WTC11 (cell line): ENCODE measurements around the gene SULT1C2. TPM values are rescaled to one million over a fixed set of nuclear protein-coding genes. Genes with fewer than 3 reads are reported as not detected.

Experiments used
- ATAC-seq: fragments of 200-7000 bp; cut with Tn5 transposase; 2 replicates; pipeline ENCODE4 v1.10.0; 2021; ENCODE audit warnings: mild to moderate bottlenecking, moderate library complexity
- CTCF ChIA-PET: fragments of 300-600 bp; sonication (Branson Sonifier 250); formaldehyde crosslinking; loops from one replicate; lab custom pipeline; 2021; ENCODE audit warnings: antibody characterized with exemption; lab: Charles Lee
- POLR2A ChIA-PET: fragments of 350-600 bp; sonication (Branson Sonifier 250); formaldehyde crosslinking; loops from one replicate; lab custom pipeline; 2021; ENCODE audit warnings: antibody characterized with exemption; lab: Charles Lee
- DNase-seq: peaks from one replicate; pipeline ENCODE4 v3.0.0; 2021; ENCODE audit warnings: low spot score
- H3K27ac Mint-ChIP-seq: 2 replicates; pipeline ENCODE4 v1.8.0; 2021; ENCODE audit warnings: mixed read lengths
- H3K27me3 Mint-ChIP-seq: 2 replicates; pipeline ENCODE4 v1.8.0; 2021; ENCODE audit warnings: low read depth, mild to moderate bottlenecking, moderate library complexity, mixed read lengths
- H3K36me3 Mint-ChIP-seq: 2 replicates; pipeline ENCODE4 v1.8.0; 2021; ENCODE audit warnings: mixed read lengths
- H3K4me1 Mint-ChIP-seq: 2 replicates; pipeline ENCODE4 v1.8.0; 2022; ENCODE audit warnings: mixed read lengths
- H3K4me3 Mint-ChIP-seq: 2 replicates; pipeline ENCODE4 v1.8.0; 2021; ENCODE audit warnings: mild to moderate bottlenecking, moderate library complexity, mixed read lengths
- H3K9me3 Mint-ChIP-seq: 2 replicates; pipeline ENCODE4 v1.8.0; 2021; ENCODE audit warnings: mixed read lengths
- AFF4 ChIP-seq: sonication (generic); formaldehyde crosslinking; IDR thresholded peaks from 2 replicates; pipeline ENCODE4 v1.8.1; 2023; ENCODE audit warnings: mild to moderate bottlenecking, missing genetic modification reagents, borderline replicate concordance
- ATF1 ChIP-seq: sonication (generic); formaldehyde crosslinking; IDR thresholded peaks from 2 replicates; pipeline ENCODE4 v1.8.1; 2023; ENCODE audit warnings: mild to moderate bottlenecking, moderate library complexity, missing genetic modification reagents
- CREM ChIP-seq: sonication (generic); formaldehyde crosslinking; IDR thresholded peaks from 2 replicates; pipeline ENCODE4 v1.8.1; 2022; ENCODE audit warnings: mild to moderate bottlenecking, missing genetic modification reagents, moderate library complexity
- ERG ChIP-seq: fragments of 250-450 bp; sonication (Bioruptor Pico); IDR thresholded peaks from 2 replicates; pipeline ENCODE4 v1.8.0; 2021; ENCODE audit warnings: mild to moderate bottlenecking
- ESRRA ChIP-seq: sonication (generic); formaldehyde crosslinking; IDR thresholded peaks from 2 replicates; pipeline ENCODE4 v1.8.1; 2022; ENCODE audit warnings: mild to moderate bottlenecking, missing genetic modification reagents, borderline replicate concordance
- FOXK1 ChIP-seq: sonication (generic); formaldehyde crosslinking; IDR thresholded peaks from 2 replicates; pipeline ENCODE4 v1.8.0; 2022; ENCODE audit warnings: mild to moderate bottlenecking, moderate library complexity, missing genetic modification reagents
- FOXP1 ChIP-seq: sonication (generic); formaldehyde crosslinking; IDR thresholded peaks from 2 replicates; pipeline ENCODE4 v1.8.0; 2022; ENCODE audit warnings: missing genetic modification reagents, mild to moderate bottlenecking, moderate library complexity, borderline replicate concordance
- JAZF1 ChIP-seq: fragments of 250-450 bp; sonication (Bioruptor Pico); IDR thresholded peaks from 2 replicates; pipeline ENCODE4 v1.9.0; 2021; ENCODE audit warnings: moderate library complexity, mild to moderate bottlenecking, inconsistent platforms
- KAT7 ChIP-seq: sonication (generic); formaldehyde crosslinking; IDR thresholded peaks from 2 replicates; pipeline ENCODE4 v1.8.1; 2023; ENCODE audit warnings: missing genetic modification reagents, mild to moderate bottlenecking, borderline replicate concordance
- MYBL2 ChIP-seq: sonication (generic); formaldehyde crosslinking; IDR thresholded peaks from 2 replicates; pipeline ENCODE4 v1.8.1; 2023; ENCODE audit warnings: mild to moderate bottlenecking, moderate library complexity, missing genetic modification reagents
- NFATC4 ChIP-seq: fragments of 250-450 bp; sonication (Bioruptor Pico); IDR thresholded peaks from 2 replicates; pipeline ENCODE4 v1.9.0; 2021; ENCODE audit warnings: mild to moderate bottlenecking
- NR2C2 ChIP-seq: sonication (generic); formaldehyde crosslinking; IDR thresholded peaks from 2 replicates; pipeline ENCODE4 v1.8.0; 2022; ENCODE audit warnings: mild to moderate bottlenecking, missing genetic modification reagents
- PREB ChIP-seq: sonication (generic); formaldehyde crosslinking; IDR thresholded peaks from 2 replicates; pipeline ENCODE4 v1.8.1; 2022; ENCODE audit warnings: mild to moderate bottlenecking, missing genetic modification reagents, moderate library complexity, borderline replicate concordance
- SMAD3 ChIP-seq: sonication (generic); formaldehyde crosslinking; IDR thresholded peaks from 2 replicates; pipeline ENCODE4 v1.8.0; 2022; ENCODE audit warnings: missing genetic modification reagents, mild to moderate bottlenecking, borderline replicate concordance
- STAT6 ChIP-seq: sonication (generic); formaldehyde crosslinking; conservative IDR thresholded peaks from 2 replicates; pipeline ENCODE4 v1.8.1; 2023; ENCODE audit warnings: mild to moderate bottlenecking, low read depth, missing genetic modification reagents, moderate library complexity
- TCF7 ChIP-seq: sonication (generic); formaldehyde crosslinking; IDR thresholded peaks from 2 replicates; pipeline ENCODE4 v1.8.0; 2022; ENCODE audit warnings: mild to moderate bottlenecking, low read depth, missing genetic modification reagents, moderate library complexity
- USF1 ChIP-seq: sonication (generic); formaldehyde crosslinking; IDR thresholded peaks from 2 replicates; pipeline ENCODE4 v1.8.0; 2022; ENCODE audit warnings: mild to moderate bottlenecking, missing genetic modification reagents
- ZNF121 ChIP-seq: sonication (generic); formaldehyde crosslinking; IDR thresholded peaks from 2 replicates; pipeline ENCODE4 v1.8.0; 2023; ENCODE audit warnings: missing genetic modification reagents
- ZNF232 ChIP-seq: sonication (generic); formaldehyde crosslinking; IDR thresholded peaks from 2 replicates; pipeline ENCODE4 v1.8.0; 2022; ENCODE audit warnings: mild to moderate bottlenecking, missing genetic modification reagents
- ZSCAN18 ChIP-seq: fragments of 250-450 bp; sonication (Bioruptor Pico); IDR thresholded peaks from 2 replicates; pipeline ENCODE4 v2.1.2; 2022; ENCODE audit warnings: mild to moderate bottlenecking, moderate library complexity
- total RNA-seq: library from RNA; stranded (reverse); gene quantifications from 3 replicates; pipeline ENCODE4 v1.2.3, GENCODE V29; 2021

SULT1C2 gene
- total RNA-seq, 1 experiment from 2014 or later: 2.2 TPM

GRCh38 chr2:108297436-108298141 is 8.9 kb downstream of the SULT1C2 start:
- CTCF ChIA-PET: no interaction called here

GRCh38 chr2:108301558-108301957 is 12.9 kb downstream of the SULT1C2 start:
- ATAC-seq (no peak), DNase-seq (no peak)
- H3K27ac Mint-ChIP-seq: no peak overlapping the region
- no peaks in the 10 kb centered on the region for H3K9me3 Mint-ChIP-seq
- no peaks in the 10 kb centered on the region; the same call in 1 of the 2 replicates for H3K36me3 Mint-ChIP-seq
- H3K4me1 Mint-ChIP-seq: no peaks in the 10 kb centered on the region
- ChIA-PET POLR2A (no interaction called here), CTCF (no interaction called here)
- TF ChIP-seq ERG (CRISPR knock-in tag) (no peak), FOXK1 (CRISPR knock-in tag) (no peak), ZSCAN18 (CRISPR knock-in tag) (no peak), CREM (CRISPR knock-in tag) (no peak), ZNF121 (no peak), AFF4 (CRISPR knock-in tag) (no peak), ZNF232 (CRISPR knock-in tag) (no peak), JAZF1 (CRISPR knock-in tag) (no peak), MYBL2 (CRISPR knock-in tag) (no peak), USF1 (no peak), KAT7 (no peak), STAT6 (CRISPR knock-in tag) (no peak), NR2C2 (CRISPR knock-in tag) (no peak), SMAD3 (CRISPR knock-in tag) (no peak), PREB (CRISPR knock-in tag) (no peak)
- H3K27me3 Mint-ChIP-seq: no peaks in the 10 kb centered on the region
- H3K4me3 Mint-ChIP-seq: no peak overlapping the region

More at GRCh38 chr2:108297436-108298141, 8.9 kb downstream of the SULT1C2 start:
- Mint-ChIP-seq H3K27me3 (no peaks in the 10 kb centered on the region; the same call in 1 of the 2 replicates), H3K36me3 (no peaks in the 10 kb centered on the region; the same call in 1 of the 2 replicates), H3K4me1 (no peaks in the 10 kb centered on the region), H3K9me3 (no peaks in the 10 kb centered on the region), H3K27ac (no peak overlapping the region), H3K4me3 (no peak overlapping the region)
- no peak for TF ChIP-seq TCF7
- no peak for TF ChIP-seq ESRRA (CRISPR knock-in tag)
- TF ChIP-seq ATF1: no peak
- TF ChIP-seq FOXP1: no peak
- no peak for TF ChIP-seq NFATC4 (CRISPR knock-in tag)
- ATAC-seq (no peak), DNase-seq (no peak)
- POLR2A ChIA-PET: no interaction called here
